Natural killer cell treated with Interleukin-12 subunit alpha and Interleukin-12 subunit beta and Interleukin-15 and Interleukin-18, amount 100 ng/mL, for 72 hours (primary cell): ENCODE measurements around the gene OR6K2. TPM values are rescaled to one million over a fixed set of nuclear protein-coding genes. Genes with fewer than 3 reads are reported as not detected.

Source experiments
- ATAC-seq, 2 donors: fragments of 150-1000 bp; cut with Tn5 transposase in 1 of 2; sonication (Bioruptor Pico), chemical (Tn5 transposase) in 1 of 2; 2 replicates each; pipeline ENCODE4 v1.10.0; 2021
- DNase-seq: peaks from one replicate; pipeline ENCODE4 v3.0.0; 2022; ENCODE audit warnings: low spot score
- H3K27ac Mint-ChIP-seq, 2 donors: 1 replicate in 1 of 2; 2 replicates in 1 of 2; pipeline ENCODE4 v1.8.0; 2022; ENCODE audit warnings: mixed read lengths in 2 of 2, mild to moderate bottlenecking in 1 of 2, moderate library complexity in 1 of 2
- H3K27me3 Mint-ChIP-seq, 2 donors: 1 replicate in 1 of 2; 2 replicates in 1 of 2; pipeline ENCODE4 v1.8.0; 2022; ENCODE audit warnings: mixed read lengths in 2 of 2
- H3K36me3 Mint-ChIP-seq: one replicate; pipeline ENCODE4 v1.8.0; 2022; ENCODE audit warnings: mixed read lengths
- H3K4me1 Mint-ChIP-seq, 2 donors: 1 replicate in 1 of 2; 2 replicates in 1 of 2; pipeline ENCODE4 v1.8.0; 2022; ENCODE audit warnings: low read depth in 2 of 2, mixed read lengths in 2 of 2, mild to moderate bottlenecking in 1 of 2
- H3K4me3 Mint-ChIP-seq: one replicate; pipeline ENCODE4 v1.8.0; 2022; ENCODE audit warnings: mixed read lengths
- H3K9me3 Mint-ChIP-seq: 2 replicates; pipeline ENCODE4 v1.8.0; 2022; ENCODE audit warnings: mixed read lengths
- total RNA-seq, 2 donors: library from RNA; stranded (reverse); gene quantifications; one replicate each; pipeline ENCODE4 v1.2.3, GENCODE V29; 2022

Gene OR6K2
- not detected for total RNA-seq

- peaks cover 19 to 32% of the 10 kb centered on the region in 2 donors for H3K27me3 Mint-ChIP-seq
- no peaks in the 10 kb centered on the region for H3K36me3 Mint-ChIP-seq
- H3K4me1 Mint-ChIP-seq = no peaks in the 10 kb centered on the region
- no peak within 1 kb of the TSS for H3K4me3 Mint-ChIP-seq
- no peak within 1 kb of the TSS for H3K27ac Mint-ChIP-seq
- no peak for ATAC-seq
- no peaks in the 10 kb centered on the region for H3K9me3 Mint-ChIP-seq
- DNase-seq = no peak
Observed at GRCh38 chr1:158700552-158700951, at the start of gene OR6K2. Gene OR6K2, minus strand, starts transcription at chr1:158700652. Its CDS starts 0 bp downstream, at chr1:158700652.

- H3K36me3 Mint-ChIP-seq = peaks cover 8% of the 10 kb centered on the region
- no peaks in the 10 kb centered on the region for H3K4me1 Mint-ChIP-seq
- H3K27ac Mint-ChIP-seq = no peak overlapping the region
Observed at GRCh38 chr1:158735848-158736247, 35.4 kb upstream of the OR6K2 start.

GRCh38 chr1:158732524-158732923 is 32.1 kb upstream of the OR6K2 start:
- H3K27me3 Mint-ChIP-seq = peaks cover 7 to 13% of the 10 kb centered on the region in 2 donors
- DNase-seq = no peak
- no peak overlapping the region for H3K27ac Mint-ChIP-seq
- ATAC-seq = no peak
- H3K4me1 Mint-ChIP-seq = no peaks in the 10 kb centered on the region
- H3K9me3 Mint-ChIP-seq = no peaks in the 10 kb centered on the region
- H3K4me3 Mint-ChIP-seq = no peak overlapping the region
- H3K36me3 Mint-ChIP-seq = no peaks in the 10 kb centered on the region

More at GRCh38 chr1:158735848-158736247, 35.4 kb upstream of the OR6K2 start:
- no peak for DNase-seq
- Mint-ChIP-seq H3K9me3 (no peaks in the 10 kb centered on the region), H3K4me3 (no peak overlapping the region), H3K27me3 (peaks cover 22 to 28% of the 10 kb centered on the region in 2 donors)
- no peak for ATAC-seq

- no peak overlapping the region for H3K4me3 Mint-ChIP-seq
- H3K4me1 Mint-ChIP-seq = no peaks in the 10 kb centered on the region
- no peak for ATAC-seq
- peaks cover 5 to 14% of the 10 kb centered on the region in 2 donors for H3K27me3 Mint-ChIP-seq
- no peak overlapping the region for H3K27ac Mint-ChIP-seq
- DNase-seq = no peak
- no peaks in the 10 kb centered on the region for H3K36me3 Mint-ChIP-seq
- H3K9me3 Mint-ChIP-seq = no peaks in the 10 kb centered on the region
Observed at GRCh38 chr1:158731707-158732106, 31.3 kb upstream of the OR6K2 start.

GRCh38 chr1:158730453-158730852 is 30.0 kb upstream of the OR6K2 start:
- Mint-ChIP-seq H3K4me1 (no peaks in the 10 kb centered on the region), H3K36me3 (no peaks in the 10 kb centered on the region), H3K4me3 (no peak overlapping the region), H3K27ac (no peak overlapping the region), H3K9me3 (no peaks in the 10 kb centered on the region), H3K27me3 (peaks cover 10 to 19% of the 10 kb centered on the region in 2 donors)
- ATAC-seq (no peak), DNase-seq (no peak)

DNA sequence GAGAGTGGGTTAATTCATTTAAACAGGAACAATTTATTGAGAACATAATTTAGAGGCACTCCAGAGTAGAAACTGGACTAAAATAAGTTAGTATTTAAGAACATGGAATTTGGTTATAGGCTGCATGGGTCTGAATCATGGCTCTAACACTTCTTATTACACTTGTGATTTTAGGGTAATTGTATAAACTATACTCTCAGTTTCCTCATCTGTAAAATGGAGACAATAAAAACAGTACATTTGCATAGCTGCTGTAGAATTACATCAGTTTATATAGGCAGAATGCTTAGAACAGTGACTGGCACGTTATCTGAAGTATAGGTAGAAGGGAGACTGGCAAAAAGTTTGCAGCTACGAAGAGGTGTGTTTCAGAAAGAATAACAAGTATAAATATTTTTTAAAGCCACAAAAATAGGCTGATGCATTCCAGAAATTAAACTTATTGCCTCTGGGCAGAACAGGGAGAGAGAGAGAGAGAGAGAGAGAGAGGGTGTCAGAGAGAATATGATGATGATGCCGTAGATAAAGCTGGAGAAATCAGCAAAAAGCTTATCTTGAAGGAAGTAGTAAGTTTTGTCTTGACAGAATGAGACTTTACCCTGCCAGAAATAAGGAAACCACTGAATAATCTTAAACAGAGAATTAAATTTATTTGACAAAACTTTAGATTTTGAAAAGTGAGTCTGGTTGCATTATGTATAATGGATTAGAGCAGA is 28.2 kb upstream of the OR6K2 start:
- DNase-seq = no peak
- Mint-ChIP-seq H3K9me3 (no peaks in the 10 kb centered on the region), H3K36me3 (no peaks in the 10 kb centered on the region), H3K27ac (no peak overlapping the region), H3K4me3 (no peak overlapping the region), H3K4me1 (no peaks in the 10 kb centered on the region), H3K27me3 (peaks cover 17 to 30% of the 10 kb centered on the region in 2 donors)
- no peak for ATAC-seq

GRCh38 chr1:158724442-158724841 is 24.0 kb upstream of the OR6K2 start:
- H3K27me3 Mint-ChIP-seq = peaks cover 28 to 57% of the 10 kb centered on the region in 2 donors
- no peak overlapping the region for H3K27ac Mint-ChIP-seq
- no peak for ATAC-seq
- no peaks in the 10 kb centered on the region for H3K9me3 Mint-ChIP-seq
- DNase-seq = no peak
- H3K36me3 Mint-ChIP-seq = no peaks in the 10 kb centered on the region
- H3K4me1 Mint-ChIP-seq = no peaks in the 10 kb centered on the region
- H3K4me3 Mint-ChIP-seq = no peak overlapping the region

DNA sequence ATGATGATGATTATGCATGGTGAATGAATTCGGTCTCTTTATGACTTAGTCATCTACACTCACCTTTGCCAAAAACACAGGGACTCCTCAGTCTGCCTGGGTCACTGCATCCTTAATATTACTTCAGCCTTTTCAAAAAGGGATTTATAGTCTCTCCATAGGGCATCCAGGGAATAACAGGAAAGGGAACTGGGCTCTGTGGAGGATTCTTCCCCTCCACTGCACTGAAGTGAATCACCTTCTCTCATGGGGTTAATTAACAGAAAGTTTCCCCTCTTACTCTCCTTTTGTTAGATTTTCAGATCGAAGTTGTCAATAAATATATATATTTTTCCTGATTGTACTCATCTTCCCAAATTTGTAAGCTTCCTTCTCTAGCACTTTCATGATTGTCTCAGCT is 20.2 kb upstream of the OR6K2 start, which contains the start of gene OR6K3:
Gene OR6K3, minus strand, starts transcription at position 101 of the 400 bp plus-strand sequence. CDS start 2,605 bp downstream, outside the sequence.
- no peak within 1 kb of the TSS for H3K27ac Mint-ChIP-seq
- H3K36me3 Mint-ChIP-seq = no peaks in the 10 kb centered on the region
- peaks cover 39 to 59% of the 10 kb centered on the region in 2 donors for H3K27me3 Mint-ChIP-seq
- H3K9me3 Mint-ChIP-seq = no peaks in the 10 kb centered on the region
- ATAC-seq (no peak), DNase-seq (no peak)
- no peaks in the 10 kb centered on the region for H3K4me1 Mint-ChIP-seq
- no peak within 1 kb of the TSS for H3K4me3 Mint-ChIP-seq

DNA sequence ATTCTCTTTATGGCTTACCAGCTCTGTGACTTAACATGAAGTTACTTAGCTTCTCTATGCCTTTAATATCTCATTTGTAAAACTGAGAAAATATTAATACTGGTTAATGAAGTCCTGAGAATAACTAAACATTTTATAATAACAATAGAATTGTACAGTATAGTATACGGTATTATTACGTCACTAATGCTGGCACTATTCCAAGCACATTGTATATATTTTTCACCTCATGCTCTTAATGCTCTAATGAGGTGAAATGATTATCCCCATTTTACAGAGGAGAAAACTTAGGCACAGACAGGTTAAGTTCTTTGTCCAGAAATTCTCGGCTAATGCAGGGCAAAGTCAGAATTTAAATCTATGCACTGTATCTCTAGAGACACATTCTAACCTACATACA is 19.2 kb upstream of the OR6K2 start:
- peaks cover 39 to 61% of the 10 kb centered on the region in 2 donors for H3K27me3 Mint-ChIP-seq
- no peak for ATAC-seq
- H3K27ac Mint-ChIP-seq = no peak overlapping the region
- H3K4me3 Mint-ChIP-seq = no peak overlapping the region
- H3K36me3 Mint-ChIP-seq = no peaks in the 10 kb centered on the region
- H3K4me1 Mint-ChIP-seq = no peaks in the 10 kb centered on the region
- DNase-seq = no peak
- no peaks in the 10 kb centered on the region for H3K9me3 Mint-ChIP-seq

GRCh38 chr1:158717344-158717743 is 16.9 kb upstream of the OR6K2 start:
- Mint-ChIP-seq H3K4me1 (no peaks in the 10 kb centered on the region), H3K4me3 (no peak overlapping the region), H3K9me3 (no peaks in the 10 kb centered on the region), H3K36me3 (no peaks in the 10 kb centered on the region), H3K27me3 (peaks cover 29 to 53% of the 10 kb centered on the region in 2 donors), H3K27ac (no peak overlapping the region)
- ATAC-seq (no peak), DNase-seq (no peak)

GRCh38 chr1:158716335-158716734 is 15.9 kb upstream of the OR6K2 start:
- Mint-ChIP-seq H3K4me1 (no peaks in the 10 kb centered on the region), H3K4me3 (peak overlapping the region; percentile 5), H3K27me3 (peaks cover 29 to 56% of the 10 kb centered on the region in 2 donors), H3K27ac (peak overlapping the region in 1 of 2 donors; percentile 44), H3K36me3 (no peaks in the 10 kb centered on the region), H3K9me3 (no peaks in the 10 kb centered on the region)
- peak; percentile 52 to 60 for ATAC-seq
- no peak for DNase-seq

- Mint-ChIP-seq H3K27ac (no peak overlapping the region), H3K27me3 (peaks cover 27 to 47% of the 10 kb centered on the region in 2 donors), H3K36me3 (no peaks in the 10 kb centered on the region), H3K4me1 (no peaks in the 10 kb centered on the region), H3K9me3 (no peaks in the 10 kb centered on the region), H3K4me3 (no peak overlapping the region)
- ATAC-seq = no peak
- DNase-seq = no peak
Observed at GRCh38 chr1:158714754-158715153, 14.3 kb upstream of the OR6K2 start.

- H3K9me3 Mint-ChIP-seq = no peaks in the 10 kb centered on the region
- peaks cover 12 to 23% of the 10 kb centered on the region in 2 donors for H3K27me3 Mint-ChIP-seq
- H3K36me3 Mint-ChIP-seq = no peaks in the 10 kb centered on the region
- H3K4me1 Mint-ChIP-seq = no peaks in the 10 kb centered on the region
- ATAC-seq (no peak), DNase-seq (no peak)
- H3K4me3 Mint-ChIP-seq = no peak overlapping the region
- no peak overlapping the region for H3K27ac Mint-ChIP-seq
Observed at GRCh38 chr1:158711098-158711497, 10.6 kb upstream of the OR6K2 start.

DNA sequence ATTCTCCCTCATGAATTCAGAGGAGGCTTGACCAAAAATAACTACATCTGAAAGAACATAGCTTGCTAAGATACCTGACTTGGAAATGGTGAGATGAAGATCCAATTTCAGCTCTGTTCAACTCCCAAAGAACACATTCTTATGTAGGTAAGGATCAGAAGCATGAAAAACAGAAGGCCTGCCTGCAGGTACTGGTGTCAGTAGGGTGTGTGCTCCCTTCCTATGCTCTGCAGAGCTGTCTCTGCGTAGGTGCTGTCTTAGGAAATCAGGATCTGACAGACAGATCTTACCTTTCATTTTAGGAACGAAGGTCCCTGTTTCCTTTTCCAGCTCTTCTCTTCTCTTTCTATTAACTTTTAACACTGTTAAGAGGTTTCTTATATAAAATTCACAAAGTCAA is 5.6 kb upstream of the OR6K2 start:
- no peak overlapping the region for H3K27ac Mint-ChIP-seq
- H3K36me3 Mint-ChIP-seq = no peaks in the 10 kb centered on the region
- no peak for DNase-seq
- H3K9me3 Mint-ChIP-seq = no peaks in the 10 kb centered on the region
- H3K4me3 Mint-ChIP-seq = no peak overlapping the region
- no peak for ATAC-seq
- peaks cover 5 to 9% of the 10 kb centered on the region in 2 donors for H3K27me3 Mint-ChIP-seq
- no peaks in the 10 kb centered on the region for H3K4me1 Mint-ChIP-seq
